K562 (cell line): ENCODE results near the gene DZIP1. TPM values are rescaled to one million over a fixed set of nuclear protein-coding genes. Genes with fewer than 3 reads are reported as not detected.
A peak's percentile ranks its signal among the peaks of the same experiment; 100 is the strongest.

Source experiments
- CREB1 ChIP-seq, 2 experiments: sonication (generic) in 1 of 2; formaldehyde crosslinking in 1 of 2; IDR thresholded peaks; 2 replicates each; pipeline versions ENCODE4 v1.6.1 to v1.8.0; 2012 to 2022; ENCODE audit warnings: inconsistent platforms in 1 of 2, mild to moderate bottlenecking in 1 of 2, missing genetic modification reagents in 1 of 2, moderate library complexity in 1 of 2
- ELK1 ChIP-seq: sonication (generic); formaldehyde crosslinking; IDR thresholded peaks from 2 replicates; pipeline ENCODE4 v1.8.1; 2022; ENCODE audit warnings: missing genetic modification reagents
- MAFG ChIP-seq: fragments of 450-650 bp; conservative IDR thresholded peaks from 2 replicates; pipeline ENCODE4 v1.6.1; 2016; ENCODE audit warnings: missing genetic modification characterization, missing compliant biosample characterization
- MGA ChIP-seq: fragments of 450-650 bp; IDR thresholded peaks from 2 replicates; pipeline ENCODE4 v1.6.1; 2016; ENCODE audit warnings: mild to moderate bottlenecking, moderate library complexity
- MTA1 ChIP-seq: fragments of 450-650 bp; IDR thresholded peaks from 2 replicates; pipeline ENCODE4 v1.6.1; 2017; ENCODE audit warnings: borderline replicate concordance
- MYC ChIP-seq, 2 experiments: fragments of 250-450 bp in 1 of 2; sonication (Bioruptor Pico) in 1 of 2; IDR thresholded peaks; 2 replicates each; pipeline versions ENCODE4 v1.5.1 to v1.6.1; 2012 to 2021; ENCODE audit warnings: low read depth in 2 of 2, borderline replicate concordance in 1 of 2, improper control_type of control experiment in 1 of 2, low read length in 1 of 2, mild to moderate bottlenecking in 1 of 2, moderate library complexity in 1 of 2
- SMARCC2 ChIP-seq: fragments of 450-650 bp; IDR thresholded peaks from 2 replicates; pipeline ENCODE4 v1.6.1; 2017; ENCODE audit warnings: antibody characterized with exemption, moderate library complexity, mild to moderate bottlenecking, low read depth
- ZNF197 ChIP-seq: fragments of 200-800 bp; sonication (Bioruptor generic); IDR thresholded peaks from 2 replicates; pipeline ENCODE4 v1.6.1; 2016; ENCODE audit warnings: low read depth, missing genetic modification characterization, missing compliant biosample characterization
- ZNF232 ChIP-seq: sonication (generic); formaldehyde crosslinking; IDR thresholded peaks from 2 replicates; pipeline ENCODE4 v1.8.0; 2022; ENCODE audit warnings: mild to moderate bottlenecking, missing genetic modification reagents
- ZNF395 ChIP-seq: fragments of 200-800 bp; sonication (Bioruptor generic); IDR thresholded peaks from 2 replicates; pipeline ENCODE4 v1.6.1; 2017; ENCODE audit warnings: missing genetic modification characterization, missing compliant biosample characterization
- polyA plus RNA-seq, 8 experiments: library from polyadenylated mRNA; depleted of rRNA in 4 of 8; stranded (reverse) in 5 of 8; unstranded in 3 of 8; fragments of >200 nt; fragmentation: Nextera tagmentation in 2 of 8; fragmentation: Illumina TruSeq in 1 of 8; extraction: Ambion mirVana in 2 of 8; extraction: Trizol in 1 of 8; gene quantifications; 2 replicates each; pipeline versions ENCODE4 v1.2.1 to v1.2.3, GENCODE V29; 2011 to 2014; ENCODE audit warnings: inconsistent platforms in 1 of 8, missing spikeins in 1 of 8
- total RNA-seq, 7 experiments: library from RNA; depleted of rRNA in 6 of 7; stranded (reverse); fragments of >200 nt in 6 of 7; fragmentation: Illumina TruSeq in 2 of 7; extraction: Trizol in 2 of 7; gene quantifications; 2 replicates each; pipeline versions ENCODE4 v1.2.1 to v1.2.3, GENCODE V29; 2011 to 2021; ENCODE audit warnings: low replicate concordance in 1 of 7
- TF ChIP-seq, protein P1 (sequence below), 2 experiments: fragments of 200-800 bp in 1 of 2; sonication (Bioruptor generic) in 1 of 2; sonication (generic) in 1 of 2; formaldehyde crosslinking in 1 of 2; IDR thresholded peaks in 1 of 2; conservative IDR thresholded peaks in 1 of 2; 2 replicates each; pipeline versions ENCODE4 v1.5.0 to v1.6.1; 2016 to 2020; ENCODE audit warnings: missing compliant biosample characterization in 1 of 2, missing genetic modification characterization in 1 of 2, missing genetic modification reagents in 1 of 2

Gene DZIP1
- total and polyA plus RNA-seq, 9 of the 15 experiments (the other 6 are each of a cell fraction or from before 2014, with no cell fraction given), result 0.07 TPM; not detected in 8

- no peak for TF ChIP-seq ELK1
- TF ChIP-seq CREB1 (IDR thresholded peaks at IDR 0.05), result no peak
- TF ChIP-seq CREB1 (CRISPR knock-in tag; IDR thresholded peaks at IDR 0.05), result no peak
- peak; percentile 40; the same call in 1 of the 2 replicates for TF ChIP-seq MAFG (tag)
- no peak for TF ChIP-seq MYC (IDR thresholded peaks at IDR 0.05; ENCODE audit: low read depth, low read length)
- TF ChIP-seq MYC (CRISPR knock-in tag; IDR thresholded peaks at IDR 0.05; ENCODE audit: borderline replicate concordance, low read depth), result no peak
- TF ChIP-seq ZNF395 (CRISPR knock-in tag), result no peak
- TF ChIP-seq SMARCC2, result no peak
- no peak for TF ChIP-seq MTA1
- no peak for TF ChIP-seq MGA
- no peak for TF ChIP-seq ZNF197 (CRISPR knock-in tag)
- TF ChIP-seq ZNF232 (CRISPR knock-in tag), result no peak
- TF ChIP-seq, protein P1, sequence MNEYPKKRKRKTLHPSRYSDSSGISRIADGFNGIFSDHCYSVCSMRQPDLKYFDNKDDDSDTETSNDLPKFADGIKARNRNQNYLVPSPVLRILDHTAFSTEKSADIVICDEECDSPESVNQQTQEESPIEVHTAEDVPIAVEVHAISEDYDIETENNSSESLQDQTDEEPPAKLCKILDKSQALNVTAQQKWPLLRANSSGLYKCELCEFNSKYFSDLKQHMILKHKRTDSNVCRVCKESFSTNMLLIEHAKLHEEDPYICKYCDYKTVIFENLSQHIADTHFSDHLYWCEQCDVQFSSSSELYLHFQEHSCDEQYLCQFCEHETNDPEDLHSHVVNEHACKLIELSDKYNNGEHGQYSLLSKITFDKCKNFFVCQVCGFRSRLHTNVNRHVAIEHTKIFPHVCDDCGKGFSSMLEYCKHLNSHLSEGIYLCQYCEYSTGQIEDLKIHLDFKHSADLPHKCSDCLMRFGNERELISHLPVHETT (CRISPR knock-in tag; conservative IDR thresholded peaks at IDR 0.05 in 1 of 2, IDR thresholded peaks at IDR 0.05 in 1 of 2), result no peak
- TF ChIP-seq, all 486 proteins: peak for 4
These were observed 16.9 kb downstream of the DZIP1 start (continued) for GRCh38 chr13:95627590-95627989.
